IPS-18c (cell line): ENCODE data around the gene S100A11.

Source experiments
- H3K4me3 ChIP-seq: 2 replicates; pipeline ENCODE4 v1.7.0; 2013; ENCODE audit warnings: low read depth, mild to moderate bottlenecking, low read length, moderate library complexity; ENCODE audit not compliant: insufficient read depth
- H3K9me3 ChIP-seq: one replicate; pipeline ENCODE4 v1.6.1; 2013; ENCODE audit warnings: mild to moderate bottlenecking, low read length, moderate library complexity; ENCODE audit not compliant: control insufficient read depth, insufficient read depth

S100A11 gene

DNA sequence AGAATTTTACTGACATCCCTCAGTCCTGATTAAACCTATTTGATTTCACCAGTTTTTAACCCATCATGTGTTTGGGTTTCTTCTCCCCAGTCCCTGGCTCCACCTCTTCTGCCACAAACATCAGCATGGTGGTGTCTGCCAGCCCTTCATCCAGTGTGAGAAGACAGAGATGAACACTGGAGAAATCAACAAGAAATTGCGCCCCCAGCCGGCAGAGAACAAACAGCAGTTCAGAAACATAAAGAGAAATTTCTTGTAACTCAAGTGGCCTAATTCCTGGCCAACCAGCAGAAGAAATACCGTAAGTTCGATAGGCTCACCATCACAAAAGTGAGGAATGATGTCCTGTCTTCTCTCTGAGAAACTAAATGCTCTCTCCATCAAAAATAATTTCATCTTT is 18.3 kb downstream of the S100A11 start:
- no peaks in the 10 kb centered on the region for H3K9me3 ChIP-seq
- no peak overlapping the region for H3K4me3 ChIP-seq

DNA sequence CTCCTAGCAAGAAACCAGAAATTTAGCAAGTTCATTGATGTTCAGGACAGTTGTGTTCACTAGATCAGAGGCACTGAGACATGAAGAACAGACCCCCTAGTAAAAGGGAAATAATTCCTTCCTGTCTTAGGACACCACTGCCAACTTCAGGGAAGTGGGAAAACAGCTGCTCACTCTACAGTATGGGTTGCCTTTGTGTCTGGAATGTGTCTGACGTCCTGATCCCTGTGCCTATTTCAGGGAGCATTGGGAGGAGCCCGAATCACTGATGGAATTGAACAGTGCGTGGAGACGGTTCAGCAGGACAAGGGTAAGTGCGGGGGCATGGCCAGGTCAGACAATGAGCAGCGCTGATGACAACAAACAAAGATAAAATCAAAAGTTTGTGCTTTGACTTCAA is 21.0 kb downstream of the S100A11 start:
- H3K4me3 ChIP-seq, result no peak overlapping the region
- H3K9me3 ChIP-seq, result peaks cover 3% of the 10 kb centered on the region

DNA sequence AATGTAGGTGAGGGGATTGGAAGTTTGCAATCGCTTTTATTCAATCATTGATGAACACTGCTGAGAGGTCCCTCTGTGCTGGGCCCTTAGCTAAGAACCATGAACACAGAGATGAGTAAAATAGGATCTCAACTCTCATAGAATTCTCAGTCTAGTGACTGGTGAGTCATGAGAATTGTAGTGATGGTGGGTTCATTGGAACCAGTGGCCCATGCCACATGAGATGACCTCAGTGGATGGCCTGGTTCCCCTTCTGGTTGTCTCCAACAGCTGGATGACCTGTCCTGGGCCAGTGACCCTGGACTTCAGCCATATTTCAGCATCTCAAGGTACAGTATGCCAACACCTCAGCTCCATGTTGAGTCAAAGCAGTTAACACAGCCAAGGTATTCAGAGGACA is 21.9 kb downstream of the S100A11 start:
- H3K9me3 ChIP-seq, result peaks cover 3% of the 10 kb centered on the region
- no peak overlapping the region for H3K4me3 ChIP-seq

DNA sequence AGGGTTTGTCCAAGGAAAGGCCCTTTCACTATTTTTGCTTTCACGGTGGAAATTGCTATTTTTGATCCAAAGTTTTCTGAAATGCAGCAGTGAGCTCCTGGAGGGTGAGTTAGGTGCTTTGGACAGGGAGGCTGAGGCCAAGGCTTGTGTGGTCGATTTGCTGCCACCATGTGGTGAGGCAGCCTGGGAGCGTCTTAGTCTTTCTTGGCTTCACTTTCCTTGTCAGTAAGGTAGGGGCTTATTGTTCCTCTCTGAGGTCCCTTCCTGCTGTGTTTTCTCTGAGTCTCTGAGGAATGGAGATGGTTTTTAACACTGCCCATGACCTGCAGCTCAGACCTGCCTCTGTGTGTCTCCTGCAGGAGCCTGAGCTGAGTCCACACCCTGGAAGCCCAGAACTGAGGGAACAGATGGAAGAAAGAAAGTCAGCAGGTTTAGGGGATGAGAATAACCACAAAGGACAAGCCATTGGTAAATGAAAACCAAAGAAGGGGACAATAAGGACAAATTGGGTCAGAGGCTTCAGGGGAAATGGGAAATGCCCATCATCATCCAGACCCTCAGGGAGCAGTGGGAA is 23.1 kb downstream of the S100A11 start:
- H3K4me3 ChIP-seq, result no peak overlapping the region
- H3K9me3 ChIP-seq, result peaks cover 3% of the 10 kb centered on the region

DNA sequence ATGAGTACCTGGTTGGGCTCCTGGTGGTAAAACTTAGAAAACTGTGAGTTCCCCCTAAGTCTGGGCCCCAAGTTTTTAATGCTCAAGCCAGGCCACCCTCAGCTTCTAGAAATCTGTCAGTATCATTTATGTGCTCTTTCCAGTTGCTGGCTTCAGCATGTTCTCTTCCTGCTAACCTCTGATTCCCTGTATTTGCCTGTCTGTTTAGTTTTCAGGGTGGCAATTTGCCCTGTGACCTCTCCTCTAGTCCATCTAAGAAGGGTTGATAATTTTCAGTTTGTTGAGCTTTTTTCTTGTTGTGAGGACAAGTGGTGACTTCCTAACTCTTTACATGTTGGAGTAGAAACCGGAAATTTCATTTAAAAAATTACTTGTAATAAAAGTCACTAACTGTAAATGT is 27.1 kb downstream of the S100A11 start:
- no peak overlapping the region for H3K4me3 ChIP-seq
- peaks cover 3% of the 10 kb centered on the region for H3K9me3 ChIP-seq

DNA sequence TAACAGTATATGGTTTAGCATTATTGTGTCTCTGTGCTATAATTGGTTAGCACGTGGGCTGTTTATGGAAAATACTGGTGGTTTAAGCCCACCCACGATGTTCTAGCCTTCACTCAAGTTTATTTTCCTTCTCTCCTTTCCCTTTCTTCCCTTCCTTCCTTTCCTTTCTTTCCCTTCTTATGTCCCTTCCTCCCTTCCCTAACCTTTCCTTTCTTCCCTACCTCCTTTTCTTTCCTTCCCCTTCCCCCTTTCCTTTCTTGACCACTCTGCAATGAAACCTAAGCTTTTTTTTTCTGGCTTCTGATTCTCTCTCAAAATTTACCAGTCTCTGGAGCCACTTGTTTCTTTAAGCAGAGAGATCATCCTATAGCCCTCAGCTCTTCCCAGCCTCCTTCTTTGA is 29.8 kb downstream of the S100A11 start:
- H3K9me3 ChIP-seq, result no peaks in the 10 kb centered on the region
- no peak overlapping the region for H3K4me3 ChIP-seq

DNA sequence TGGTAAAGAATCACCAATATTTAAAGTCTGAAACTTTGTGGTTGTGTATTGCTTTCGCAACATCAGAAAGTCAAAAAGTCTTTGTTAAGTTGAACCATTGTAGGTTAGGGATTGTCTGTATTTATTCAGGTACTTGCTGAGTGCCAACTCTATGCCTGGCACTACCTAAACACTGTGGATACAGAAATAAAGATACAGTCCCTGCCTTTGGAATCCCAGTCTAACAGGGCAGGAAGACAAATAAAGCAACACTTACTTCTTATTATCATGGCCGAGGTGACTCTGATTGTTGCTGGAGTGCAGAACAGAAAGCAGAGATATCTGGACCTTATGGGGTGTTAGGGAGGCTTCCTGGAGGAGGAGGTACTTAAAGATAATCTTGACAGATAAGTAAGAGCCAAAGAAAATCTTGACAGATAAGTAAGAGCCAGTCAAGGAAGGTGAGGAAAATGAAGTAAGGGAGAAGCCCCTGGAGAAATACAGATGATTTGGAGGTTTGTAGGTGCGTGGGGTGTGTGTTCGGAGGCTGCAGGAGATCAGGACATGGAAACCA is 31.4 kb downstream of the S100A11 start:
- no peak overlapping the region for H3K4me3 ChIP-seq
- H3K9me3 ChIP-seq, result no peaks in the 10 kb centered on the region

DNA sequence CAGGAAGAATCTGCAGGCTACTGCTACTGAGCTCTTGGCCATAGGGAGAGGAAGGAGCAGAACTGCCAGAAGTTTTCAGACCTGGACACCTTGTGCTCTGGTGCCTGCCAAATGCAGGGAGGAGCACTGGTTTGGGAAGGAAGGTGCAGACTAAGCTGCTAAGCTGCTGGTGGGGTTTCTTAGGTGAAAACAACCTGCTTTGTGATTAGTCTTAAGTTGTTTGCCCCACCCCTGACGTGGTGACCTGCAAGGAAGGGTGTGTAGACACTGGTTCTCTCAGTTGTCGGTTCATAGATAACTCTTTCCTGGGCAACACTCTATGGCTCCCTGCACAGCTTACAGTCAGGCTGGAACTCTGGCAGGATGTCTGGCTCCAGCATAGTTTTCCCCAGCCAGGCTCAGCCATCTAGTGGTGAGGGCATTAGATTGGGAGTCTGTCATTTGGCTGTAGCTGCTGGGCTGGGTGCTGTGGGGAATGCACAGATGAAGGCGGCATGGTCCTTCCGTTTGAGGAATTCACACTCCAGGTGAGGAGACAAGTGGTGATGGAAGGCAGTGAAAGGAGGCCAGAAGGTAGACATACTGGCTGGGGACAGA is 32.9 kb downstream of the S100A11 start:
- Histone ChIP-seq H3K9me3 (no peaks in the 10 kb centered on the region), H3K4me3 (no peak overlapping the region)

DNA sequence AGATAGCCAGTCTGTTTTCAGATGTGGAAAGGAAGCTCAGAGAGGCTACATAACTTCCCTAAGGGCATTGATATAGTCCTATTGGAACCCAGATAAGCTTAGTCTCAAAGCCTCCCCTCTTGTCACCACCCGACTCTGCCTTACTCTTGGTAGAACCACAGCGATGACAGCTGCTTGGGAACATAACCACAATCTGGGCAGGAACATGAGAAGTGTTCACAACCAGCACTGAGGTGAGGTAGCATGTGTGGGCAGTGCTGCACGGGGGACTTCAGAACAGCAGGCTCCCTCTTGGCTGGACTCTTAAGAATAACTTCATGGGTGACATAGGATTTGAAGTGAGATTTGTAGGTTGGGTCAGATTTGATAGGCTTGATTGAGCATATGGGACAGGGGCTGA is 33.8 kb downstream of the S100A11 start:
- H3K9me3 ChIP-seq, result no peaks in the 10 kb centered on the region
- no peak overlapping the region for H3K4me3 ChIP-seq

DNA sequence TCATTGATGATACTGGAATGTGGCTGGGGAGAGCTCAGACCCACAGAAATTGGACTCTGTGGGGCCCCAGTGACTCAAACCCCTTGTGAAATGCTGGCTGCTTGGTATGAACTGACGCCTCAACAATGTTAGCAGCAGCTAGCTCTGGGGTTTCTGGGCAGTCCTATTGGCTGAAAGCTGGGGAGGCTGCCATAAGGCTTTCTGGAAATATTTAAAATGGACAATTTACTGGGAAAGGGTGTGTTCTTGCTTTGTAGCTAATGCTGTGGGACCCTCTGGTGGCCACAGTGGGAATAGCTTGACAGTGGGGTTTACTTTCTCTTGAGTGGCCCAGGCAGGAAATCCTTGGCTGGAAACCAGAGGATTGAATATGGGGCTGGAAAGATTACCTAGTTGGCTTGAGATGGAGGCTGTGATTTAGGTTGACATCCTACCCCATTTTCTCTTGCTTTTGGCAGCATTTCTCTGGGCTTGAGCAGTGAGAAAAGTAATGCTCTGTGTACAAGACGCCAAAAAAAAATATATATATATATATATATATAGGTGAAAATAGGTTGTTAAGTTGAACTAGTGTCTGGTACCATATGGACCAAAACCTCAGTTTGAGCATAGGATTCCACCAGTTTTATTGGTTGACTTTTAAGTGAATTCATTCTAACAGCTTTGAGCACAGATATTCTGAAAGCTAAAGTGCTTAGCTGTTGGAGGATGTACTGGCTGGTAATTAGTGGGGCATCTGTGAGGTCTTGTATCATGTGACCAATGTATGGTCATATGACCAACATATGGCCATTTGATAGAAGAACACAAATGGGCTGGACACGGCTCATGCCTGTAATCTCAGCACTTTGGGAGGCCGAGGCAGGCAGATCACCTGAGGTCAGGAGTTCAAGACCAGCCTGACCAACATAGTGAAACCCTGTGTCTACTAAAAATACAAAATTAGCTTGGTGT is 34.9 kb downstream of the S100A11 start:
- no peak overlapping the region for H3K4me3 ChIP-seq

DNA sequence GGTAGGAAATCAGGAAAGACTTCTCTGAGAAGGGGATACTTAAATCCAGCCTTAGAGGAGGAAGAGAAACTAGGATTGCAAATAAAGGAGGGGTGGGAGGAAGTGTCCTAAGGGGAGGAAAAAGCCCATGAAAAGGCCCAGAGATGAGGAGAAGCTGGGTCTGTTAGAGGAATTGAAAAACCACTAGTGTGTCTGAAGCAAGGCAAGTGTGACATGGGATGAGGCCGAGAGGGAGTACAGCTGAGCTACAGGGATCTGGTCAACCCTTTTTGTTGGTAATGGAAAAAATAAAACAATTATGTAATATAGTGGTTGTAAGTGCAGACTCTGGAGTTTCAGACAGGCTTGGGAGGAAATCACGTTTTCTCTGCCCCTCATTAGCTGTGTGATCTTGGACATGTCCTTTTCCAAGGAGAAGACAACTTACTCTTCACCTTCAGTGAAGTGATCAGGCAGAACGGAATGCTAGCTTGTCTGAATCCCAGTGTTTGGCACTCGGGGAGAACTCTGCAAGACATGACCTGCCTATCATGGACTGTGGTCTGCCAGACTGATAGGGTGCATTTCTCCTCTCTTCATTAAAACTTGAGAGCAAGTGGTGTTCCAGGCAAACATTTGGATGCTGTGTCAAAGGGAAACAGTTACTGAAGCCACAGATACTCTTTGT is 35.7 kb downstream of the S100A11 start:
- Histone ChIP-seq H3K9me3 (no peaks in the 10 kb centered on the region), H3K4me3 (no peak overlapping the region)

More for the DNA sequence above, 34.9 kb downstream of the S100A11 start:
- H3K9me3 ChIP-seq, result no peaks in the 10 kb centered on the region

DNA sequence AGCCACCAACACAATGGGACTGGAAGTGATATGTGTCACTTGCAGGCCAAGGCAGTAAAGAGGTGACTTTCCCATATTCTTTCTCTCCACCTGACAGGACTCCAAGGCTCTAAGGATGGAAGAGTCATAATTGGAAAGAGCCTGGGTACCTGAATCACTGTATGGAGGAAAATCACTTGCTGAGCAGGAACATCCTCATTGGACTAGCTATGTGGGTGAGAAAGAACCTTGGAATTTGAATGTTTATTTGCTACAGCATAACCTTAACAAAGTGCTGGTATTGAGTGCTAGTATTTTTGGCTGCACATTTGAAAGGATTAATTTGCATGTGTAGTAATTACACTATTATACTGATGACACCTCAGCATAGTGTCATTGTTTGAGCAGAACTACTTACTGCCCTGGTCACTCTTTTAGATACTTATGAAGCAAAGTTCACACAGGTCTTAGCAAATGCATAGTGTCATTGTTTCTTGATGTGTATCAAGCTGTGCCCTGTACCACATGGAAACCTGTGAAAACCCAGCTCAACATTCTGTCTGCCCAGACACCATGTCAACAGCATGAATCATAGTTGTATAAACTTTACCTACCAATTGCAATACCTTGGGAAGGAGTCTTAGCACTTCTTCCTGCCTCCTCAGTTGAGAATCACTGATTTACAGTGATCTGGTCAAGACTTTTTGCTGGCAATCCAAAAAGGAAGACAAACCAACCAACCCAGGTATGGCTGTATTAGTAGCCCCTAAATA is 38.0 kb downstream of the S100A11 start:
- no peak overlapping the region for H3K4me3 ChIP-seq
- H3K9me3 ChIP-seq, result no peaks in the 10 kb centered on the region

DNA sequence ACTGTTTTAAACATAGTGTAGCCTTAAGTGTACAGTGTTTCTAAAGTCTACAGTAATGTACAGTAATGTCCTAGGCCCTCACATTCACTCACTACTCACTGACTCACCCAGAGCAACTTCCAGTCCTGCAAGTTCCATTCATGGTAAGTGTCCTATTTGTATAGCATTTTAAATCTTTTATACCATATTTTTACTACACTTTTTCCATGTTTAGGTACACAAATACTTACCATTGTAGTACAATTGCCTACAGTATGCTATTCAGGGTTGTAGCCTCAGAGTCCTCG is 39.6 kb downstream of the S100A11 start:
- H3K9me3 ChIP-seq, result no peaks in the 10 kb centered on the region
- no peak overlapping the region for H3K4me3 ChIP-seq

DNA sequence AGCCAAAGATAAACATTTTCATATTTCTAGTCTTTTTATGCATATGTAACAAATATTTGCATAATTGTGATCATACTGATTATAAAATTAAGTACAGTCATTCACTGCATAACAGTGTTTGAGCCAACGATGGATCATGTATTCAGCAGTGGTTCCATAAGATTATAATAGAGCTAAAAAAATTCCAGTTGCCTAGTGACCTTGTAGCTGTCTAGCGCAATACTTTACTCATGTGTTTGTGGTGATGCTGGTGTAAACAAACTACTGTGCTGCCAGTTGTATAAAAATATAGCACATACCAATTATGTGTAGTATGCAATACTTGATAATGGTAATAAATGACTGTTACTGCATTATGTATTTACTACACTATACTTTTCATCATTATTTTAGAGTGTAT is 41.0 kb downstream of the S100A11 start:
- Histone ChIP-seq H3K9me3 (no peaks in the 10 kb centered on the region), H3K4me3 (no peak overlapping the region)

DNA sequence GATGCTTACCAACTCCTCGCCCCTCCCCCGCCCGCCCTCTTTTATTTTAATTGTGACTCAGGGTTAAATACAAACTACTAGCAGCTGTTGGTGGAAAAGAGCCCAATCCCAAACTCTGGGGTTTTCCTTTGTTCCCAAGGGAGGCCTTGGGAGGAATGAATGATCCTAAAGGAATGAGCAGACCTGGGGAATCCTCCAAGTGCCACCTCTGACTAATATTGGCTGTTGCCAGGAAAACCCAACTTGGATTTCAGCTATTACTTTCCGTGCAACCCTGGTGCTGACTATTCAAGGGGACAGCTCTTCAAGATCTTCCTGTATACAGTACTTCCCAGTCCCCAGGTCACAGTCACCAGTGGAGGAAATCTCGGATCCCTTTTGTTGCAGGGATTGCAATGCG is 41.8 kb downstream of the S100A11 start:
- H3K4me3 ChIP-seq, result no peak overlapping the region
- no peaks in the 10 kb centered on the region for H3K9me3 ChIP-seq

DNA sequence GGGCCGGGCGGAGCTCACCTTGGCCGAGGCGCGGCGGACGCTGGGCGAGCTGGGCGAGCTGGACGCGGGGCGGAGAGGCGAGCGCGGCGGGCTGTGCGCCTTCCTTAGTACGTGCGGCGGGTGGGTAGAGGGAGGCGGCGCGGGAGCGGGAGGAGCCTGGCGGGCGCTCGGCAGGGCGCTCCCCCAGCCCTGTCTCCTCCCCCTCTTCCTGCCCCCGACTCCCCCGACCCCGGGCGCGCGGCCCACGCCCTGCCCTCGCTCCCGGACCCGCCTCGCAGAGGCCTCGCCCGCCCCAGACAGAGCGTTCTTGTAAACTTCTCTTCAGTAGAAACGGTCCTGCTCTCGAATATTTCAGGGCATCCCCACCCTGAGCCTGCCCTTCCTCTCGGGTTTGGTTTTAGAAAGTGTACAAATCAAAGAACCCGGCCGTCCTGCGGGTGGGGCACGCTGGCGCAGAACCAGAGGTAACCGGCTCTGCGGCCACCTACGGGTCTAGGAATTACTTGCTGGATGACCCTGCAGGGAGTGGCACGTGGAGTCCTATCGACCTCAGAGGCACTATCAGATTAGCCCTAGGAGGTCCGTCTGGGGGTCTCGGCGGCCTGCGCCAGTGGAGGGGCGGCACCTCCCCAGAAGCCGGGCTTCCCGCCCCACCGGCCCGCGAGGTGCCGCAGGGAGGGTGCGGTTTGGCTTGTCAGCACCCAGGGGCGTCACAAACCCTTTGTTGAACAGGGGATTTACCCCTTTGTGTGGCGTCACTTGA is 42.9 kb downstream of the S100A11 start, which contains the start of gene S100A10:
Gene S100A10, minus strand, starts transcription at position 126 of the 763 bp plus-strand sequence. CDS start 7,629 bp downstream, outside the sequence.
- Histone ChIP-seq H3K9me3 (no peaks in the 10 kb centered on the region), H3K4me3 (peak within 1 kb of the TSS; percentile 72)
